SK-N-SH treated with all-trans-retinoic acid at 6 μM for 48 hours (cell line): Measurements from ENCODE around the gene C1orf159.

ENCODE experiments used
- ATAC-seq: fragments of 200-7000 bp; cut with Tn5 transposase; 3 replicates; pipeline ENCODE4 v1.9.1; 2020; ENCODE audit warnings: mild to moderate bottlenecking, moderate library complexity
- ARNTL ChIP-seq: fragments of 450-650 bp; formaldehyde crosslinking; IDR thresholded peaks from 2 replicates; pipeline ENCODE4 v1.5.0; 2020; ENCODE audit warnings: low read depth, mild to moderate bottlenecking, moderate library complexity, borderline replicate concordance
- BACH2 ChIP-seq: fragments of 250-450 bp; sonication (Bioruptor Pico); IDR thresholded peaks from 2 replicates; pipeline ENCODE4 v1.9.0; 2021; ENCODE audit warnings: mild to moderate bottlenecking, borderline replicate concordance
- CSDC2 ChIP-seq: fragments of 250-450 bp; sonication (Bioruptor Pico); IDR thresholded peaks from 2 replicates; pipeline ENCODE4 v1.5.0; 2020; ENCODE audit warnings: mild to moderate bottlenecking, moderate library complexity
- ESRRG ChIP-seq: fragments of 250-450 bp; sonication (Bioruptor Pico); IDR thresholded peaks from 2 replicates; pipeline ENCODE4 v1.6.1; 2021; ENCODE audit warnings: mild to moderate bottlenecking
- GLIS3 ChIP-seq: fragments of 250-450 bp; sonication (Bioruptor Pico); IDR thresholded peaks from 2 replicates; pipeline ENCODE4 v1.5.0; 2020; ENCODE audit warnings: mild to moderate bottlenecking, moderate library complexity
- ISL1 ChIP-seq: fragments of 250-450 bp; sonication (Bioruptor Pico); IDR thresholded peaks from 2 replicates; pipeline ENCODE4 v2.1.2; 2022; ENCODE audit warnings: mild to moderate bottlenecking, moderate library complexity
- OSR1 ChIP-seq: fragments of 250-450 bp; sonication (Bioruptor Pico); IDR thresholded peaks from 2 replicates; pipeline ENCODE4 v1.8.0; 2022; ENCODE audit warnings: moderate library complexity, mild to moderate bottlenecking, inconsistent platforms
- RARB ChIP-seq: fragments of 250-450 bp; sonication (Bioruptor Pico); IDR thresholded peaks from 2 replicates; pipeline ENCODE4 v1.8.0; 2021; ENCODE audit warnings: mild to moderate bottlenecking, moderate library complexity
- SNAI2 ChIP-seq: fragments of 250-450 bp; sonication (Bioruptor Pico); IDR thresholded peaks from 2 replicates; pipeline ENCODE4 v1.5.0; 2020; ENCODE audit warnings: mild to moderate bottlenecking, moderate library complexity
- TCF4 ChIP-seq: fragments of 250-450 bp; sonication (Bioruptor Pico); IDR thresholded peaks from 2 replicates; pipeline ENCODE4 v1.8.0; 2021; ENCODE audit warnings: mild to moderate bottlenecking, moderate library complexity, borderline replicate concordance
- TOX ChIP-seq: fragments of 250-450 bp; sonication (Bioruptor Pico); IDR thresholded peaks from 2 replicates; pipeline ENCODE4 v1.8.0; 2021; ENCODE audit warnings: mild to moderate bottlenecking, moderate library complexity, borderline replicate concordance
- ZC3H10 ChIP-seq: fragments of 250-450 bp; sonication (Bioruptor Pico); IDR thresholded peaks from 2 replicates; pipeline ENCODE4 v1.5.1; 2021; ENCODE audit warnings: mild to moderate bottlenecking, moderate library complexity
- ZFP3 ChIP-seq: fragments of 250-450 bp; sonication (Bioruptor Pico); IDR thresholded peaks from 2 replicates; pipeline ENCODE4 v1.5.0; 2020; ENCODE audit warnings: mild to moderate bottlenecking, moderate library complexity
- ZFP30 ChIP-seq: fragments of 450-650 bp; formaldehyde crosslinking; IDR thresholded peaks from 2 replicates; pipeline ENCODE4 v1.5.0; 2022; ENCODE audit warnings: mild to moderate bottlenecking, moderate library complexity
- ZNF565 ChIP-seq: fragments of 450-650 bp; formaldehyde crosslinking; conservative IDR thresholded peaks from 2 replicates; pipeline ENCODE4 v1.5.0; 2020; ENCODE audit warnings: low read depth, mild to moderate bottlenecking, moderate library complexity
- ZNF8 ChIP-seq: fragments of 450-650 bp; formaldehyde crosslinking; IDR thresholded peaks from 2 replicates; pipeline ENCODE4 v1.5.0; 2020; ENCODE audit warnings: mild to moderate bottlenecking, moderate library complexity
- TF ChIP-seq, protein P1 (sequence below): fragments of 250-450 bp; sonication (Bioruptor Pico); IDR thresholded peaks from 2 replicates; pipeline ENCODE4 v1.5.1; 2021; ENCODE audit warnings: mild to moderate bottlenecking, moderate library complexity
- TF ChIP-seq, protein P2 (sequence below): fragments of 250-450 bp; sonication (Bioruptor Pico); IDR thresholded peaks from 2 replicates; pipeline ENCODE4 v1.5.1; 2020; ENCODE audit warnings: low read depth, mild to moderate bottlenecking, moderate library complexity
- TF ChIP-seq, protein P3 (sequence below): fragments of 250-450 bp; sonication (Bioruptor Pico); IDR thresholded peaks from 2 replicates; pipeline ENCODE4 v1.8.0; 2021; ENCODE audit warnings: low read depth, mild to moderate bottlenecking, moderate library complexity, borderline replicate concordance
- TF ChIP-seq, protein P4 (sequence below): fragments of 250-450 bp; sonication (Bioruptor Pico); IDR thresholded peaks from 2 replicates; pipeline ENCODE4 v1.5.0; 2020; ENCODE audit warnings: mild to moderate bottlenecking, moderate library complexity

Gene C1orf159

DNA sequence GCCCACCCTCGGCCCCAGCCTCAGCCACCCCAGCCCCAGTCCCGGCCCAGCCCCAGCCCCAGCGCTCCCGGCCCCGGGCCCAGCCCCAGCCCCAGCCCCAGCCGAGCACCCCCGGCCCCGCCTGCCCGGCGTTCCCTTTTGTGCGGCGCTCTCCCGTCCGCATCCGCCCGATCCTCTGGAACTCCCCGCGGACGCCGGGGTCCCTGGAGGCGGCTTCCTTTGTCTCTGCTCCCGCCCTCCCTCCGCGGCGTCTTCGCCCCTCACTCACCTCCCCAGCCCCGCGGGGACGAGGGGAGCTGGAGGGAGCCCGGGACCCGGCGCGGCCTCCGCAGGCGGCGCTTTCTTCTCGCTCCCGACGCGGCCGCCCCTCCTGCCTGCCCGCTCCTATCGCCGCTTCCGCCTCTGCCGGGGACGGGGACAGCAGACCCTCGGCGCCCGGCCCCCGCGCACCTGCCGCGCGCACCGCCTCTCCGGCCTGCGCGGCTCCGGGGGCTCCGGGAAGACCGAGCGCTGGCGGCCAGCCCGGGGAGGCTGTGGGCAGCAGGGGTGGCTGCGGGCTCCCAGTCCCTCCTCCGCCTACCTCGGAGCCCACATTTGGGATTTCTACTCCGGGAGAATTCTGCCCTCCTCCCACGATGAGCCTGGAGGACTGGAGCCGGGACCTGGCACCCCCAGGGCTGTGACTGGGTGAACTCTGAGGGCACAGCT, 82.0 kb downstream of the C1orf159 start:
- TF ChIP-seq GLIS3 (CRISPR knock-in tag) (no peak), CSDC2 (CRISPR knock-in tag) (no peak), TOX (no peak), ZNF8 (CRISPR knock-in tag) (no peak), ARNTL (CRISPR knock-in tag) (no peak), BACH2 (no peak), TCF4 (no peak), ISL1 (CRISPR knock-in tag) (no peak), ZFP30 (CRISPR knock-in tag) (no peak), RARB (no peak), SNAI2 (no peak), ZNF565 (no peak), ESRRG (no peak), ZC3H10 (CRISPR knock-in tag) (no peak), OSR1 (CRISPR knock-in tag) (no peak), ZFP3 (CRISPR knock-in tag) (no peak)
- TF ChIP-seq, protein P1, sequence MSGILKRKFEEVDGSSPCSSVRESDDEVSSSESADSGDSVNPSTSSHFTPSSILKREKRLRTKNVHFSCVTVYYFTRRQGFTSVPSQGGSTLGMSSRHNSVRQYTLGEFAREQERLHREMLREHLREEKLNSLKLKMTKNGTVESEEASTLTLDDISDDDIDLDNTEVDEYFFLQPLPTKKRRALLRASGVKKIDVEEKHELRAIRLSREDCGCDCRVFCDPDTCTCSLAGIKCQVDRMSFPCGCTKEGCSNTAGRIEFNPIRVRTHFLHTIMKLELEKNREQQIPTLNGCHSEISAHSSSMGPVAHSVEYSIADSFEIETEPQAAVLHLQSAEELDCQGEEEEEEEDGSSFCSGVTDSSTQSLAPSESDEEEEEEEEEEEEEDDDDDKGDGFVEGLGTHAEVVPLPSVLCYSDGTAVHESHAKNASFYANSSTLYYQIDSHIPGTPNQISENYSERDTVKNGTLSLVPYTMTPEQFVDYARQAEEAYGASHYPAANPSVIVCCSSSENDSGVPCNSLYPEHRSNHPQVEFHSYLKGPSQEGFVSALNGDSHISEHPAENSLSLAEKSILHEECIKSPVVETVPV (CRISPR knock-in tag): no peak
- TF ChIP-seq, protein P2, sequence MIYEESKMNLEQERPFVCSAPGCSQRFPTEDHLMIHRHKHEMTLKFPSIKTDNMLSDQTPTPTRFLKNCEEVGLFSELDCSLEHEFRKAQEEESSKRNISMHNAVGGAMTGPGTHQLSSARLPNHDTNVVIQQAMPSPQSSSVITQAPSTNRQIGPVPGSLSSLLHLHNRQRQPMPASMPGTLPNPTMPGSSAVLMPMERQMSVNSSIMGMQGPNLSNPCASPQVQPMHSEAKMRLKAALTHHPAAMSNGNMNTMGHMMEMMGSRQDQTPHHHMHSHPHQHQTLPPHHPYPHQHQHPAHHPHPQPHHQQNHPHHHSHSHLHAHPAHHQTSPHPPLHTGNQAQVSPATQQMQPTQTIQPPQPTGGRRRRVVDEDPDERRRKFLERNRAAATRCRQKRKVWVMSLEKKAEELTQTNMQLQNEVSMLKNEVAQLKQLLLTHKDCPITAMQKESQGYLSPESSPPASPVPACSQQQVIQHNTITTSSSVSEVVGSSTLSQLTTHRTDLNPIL: no peak
- TF ChIP-seq, protein P3, sequence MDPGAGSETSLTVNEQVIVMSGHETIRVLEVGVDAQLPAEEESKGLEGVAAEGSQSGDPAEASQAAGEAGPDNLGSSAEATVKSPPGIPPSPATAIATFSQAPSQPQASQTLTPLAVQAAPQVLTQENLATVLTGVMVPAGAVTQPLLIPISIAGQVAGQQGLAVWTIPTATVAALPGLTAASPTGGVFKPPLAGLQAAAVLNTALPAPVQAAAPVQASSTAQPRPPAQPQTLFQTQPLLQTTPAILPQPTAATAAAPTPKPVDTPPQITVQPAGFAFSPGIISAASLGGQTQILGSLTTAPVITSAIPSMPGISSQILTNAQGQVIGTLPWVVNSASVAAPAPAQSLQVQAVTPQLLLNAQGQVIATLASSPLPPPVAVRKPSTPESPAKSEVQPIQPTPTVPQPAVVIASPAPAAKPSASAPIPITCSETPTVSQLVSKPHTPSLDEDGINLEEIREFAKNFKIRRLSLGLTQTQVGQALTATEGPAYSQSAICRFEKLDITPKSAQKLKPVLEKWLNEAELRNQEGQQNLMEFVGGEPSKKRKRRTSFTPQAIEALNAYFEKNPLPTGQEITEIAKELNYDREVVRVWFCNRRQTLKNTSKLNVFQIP (CRISPR knock-in tag): no peak
- no peak for ATAC-seq

DNA sequence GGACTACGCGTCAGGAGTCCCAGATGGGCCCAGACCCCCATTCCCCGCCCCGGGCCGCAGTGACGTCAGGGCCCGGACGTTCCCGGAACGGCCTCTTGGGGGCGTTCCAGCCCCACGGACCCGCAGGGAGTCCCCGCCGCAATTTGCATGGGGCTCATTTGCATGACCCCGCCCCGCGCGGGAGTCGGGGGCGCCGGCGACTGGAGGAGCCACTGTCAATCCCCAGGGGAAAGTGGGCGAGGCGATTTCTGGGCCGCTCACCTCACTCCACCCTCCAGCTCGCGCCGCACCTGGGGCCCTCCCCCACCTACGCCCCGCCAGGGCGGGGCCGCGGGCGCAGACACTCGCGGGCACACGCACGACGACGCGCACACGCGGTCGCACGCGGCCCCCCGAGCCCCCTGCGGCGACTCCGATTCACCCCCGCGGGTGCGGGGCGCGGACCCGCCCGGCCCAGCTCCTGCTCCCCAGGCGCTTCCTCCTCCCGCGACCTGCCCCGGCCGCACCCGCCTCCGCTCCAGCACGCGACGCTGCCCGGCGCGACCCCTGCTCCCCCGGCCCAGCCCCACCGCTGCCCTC, 82.8 kb downstream of the C1orf159 start:
- ATAC-seq: peak; percentile 87
- TF ChIP-seq ZNF8 (CRISPR knock-in tag): no peak
- TF ChIP-seq, protein P4, sequence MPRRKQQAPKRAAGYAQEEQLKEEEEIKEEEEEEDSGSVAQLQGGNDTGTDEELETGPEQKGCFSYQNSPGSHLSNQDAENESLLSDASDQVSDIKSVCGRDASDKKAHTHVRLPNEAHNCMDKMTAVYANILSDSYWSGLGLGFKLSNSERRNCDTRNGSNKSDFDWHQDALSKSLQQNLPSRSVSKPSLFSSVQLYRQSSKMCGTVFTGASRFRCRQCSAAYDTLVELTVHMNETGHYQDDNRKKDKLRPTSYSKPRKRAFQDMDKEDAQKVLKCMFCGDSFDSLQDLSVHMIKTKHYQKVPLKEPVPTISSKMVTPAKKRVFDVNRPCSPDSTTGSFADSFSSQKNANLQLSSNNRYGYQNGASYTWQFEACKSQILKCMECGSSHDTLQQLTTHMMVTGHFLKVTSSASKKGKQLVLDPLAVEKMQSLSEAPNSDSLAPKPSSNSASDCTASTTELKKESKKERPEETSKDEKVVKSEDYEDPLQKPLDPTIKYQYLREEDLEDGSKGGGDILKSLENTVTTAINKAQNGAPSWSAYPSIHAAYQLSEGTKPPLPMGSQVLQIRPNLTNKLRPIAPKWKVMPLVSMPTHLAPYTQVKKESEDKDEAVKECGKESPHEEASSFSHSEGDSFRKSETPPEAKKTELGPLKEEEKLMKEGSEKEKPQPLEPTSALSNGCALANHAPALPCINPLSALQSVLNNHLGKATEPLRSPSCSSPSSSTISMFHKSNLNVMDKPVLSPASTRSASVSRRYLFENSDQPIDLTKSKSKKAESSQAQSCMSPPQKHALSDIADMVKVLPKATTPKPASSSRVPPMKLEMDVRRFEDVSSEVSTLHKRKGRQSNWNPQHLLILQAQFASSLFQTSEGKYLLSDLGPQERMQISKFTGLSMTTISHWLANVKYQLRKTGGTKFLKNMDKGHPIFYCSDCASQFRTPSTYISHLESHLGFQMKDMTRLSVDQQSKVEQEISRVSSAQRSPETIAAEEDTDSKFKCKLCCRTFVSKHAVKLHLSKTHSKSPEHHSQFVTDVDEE (CRISPR knock-in tag): no peak
- TF ChIP-seq ISL1 (CRISPR knock-in tag): no peak
- TF ChIP-seq RARB: no peak
- no peak for TF ChIP-seq ZNF565
- TF ChIP-seq ZFP30 (CRISPR knock-in tag): no peak
- TF ChIP-seq, protein P3 (CRISPR knock-in tag): no peak
- TF ChIP-seq TCF4: no peak
- no peak for TF ChIP-seq ZC3H10 (CRISPR knock-in tag)
- TF ChIP-seq TOX: no peak
- TF ChIP-seq CSDC2 (CRISPR knock-in tag): no peak
- TF ChIP-seq ARNTL (CRISPR knock-in tag): no peak

DNA sequence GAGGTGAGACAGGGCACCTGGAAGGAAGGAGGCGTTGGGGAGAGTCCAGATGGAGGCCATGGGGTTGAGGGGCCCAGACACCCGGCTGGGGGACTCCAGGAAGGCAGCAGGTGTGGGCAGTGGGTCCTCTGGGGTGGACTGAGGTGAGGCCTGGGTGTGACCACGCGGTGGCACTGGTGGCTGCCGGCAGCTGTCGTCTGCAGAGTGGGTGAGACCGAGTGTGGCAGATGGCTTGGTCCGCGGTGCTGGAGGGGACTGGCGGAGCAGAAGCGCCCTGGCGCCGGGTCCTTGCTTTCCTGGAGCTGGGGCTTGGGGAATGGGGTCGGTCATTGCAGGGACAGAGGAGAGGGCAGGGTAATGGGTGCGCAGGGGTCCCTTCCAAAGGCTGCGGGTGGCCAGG, 83.5 kb downstream of the C1orf159 start:
- TF ChIP-seq, protein P2: no peak
- ATAC-seq: peak; percentile 25
